ENCODE measurements around the gene ITPR3. TPM values are rescaled to one million over a fixed set of nuclear protein-coding genes. Genes with fewer than 3 reads are reported as not detected.
A peak's percentile ranks its signal among the peaks of the same experiment; 100 is the strongest.

The ITPR3 gene
- total RNA-seq, 2 donors from 2014 or later: 48.1 to 48.3 TPM

- Mint-ChIP-seq H3K4me3 (no peak overlapping the region), H3K36me3 (ENCODE audit: low read depth) (peaks cover 21% of the 10 kb centered on the region), H3K27ac (no peak overlapping the region), H3K4me1 (peaks cover 22% of the 10 kb centered on the region), H3K27me3 (no peaks in the 10 kb centered on the region)
- H3K9me3 ChIP-seq (ENCODE audit: control insufficient read depth, low read length, poor library complexity, severe bottlenecking): no peaks in the 10 kb centered on the region
- DNase-seq (no peak), ATAC-seq (no peak)
Measured at GRCh38 chr6:33686225-33686924, 65.3 kb downstream of the ITPR3 start.

- no peak for ATAC-seq
- no peak for DNase-seq
- Mint-ChIP-seq H3K4me3 (no peak overlapping the region), H3K27me3 (no peaks in the 10 kb centered on the region), H3K36me3 (ENCODE audit: low read depth) (peaks cover 21% of the 10 kb centered on the region), H3K4me1 (peaks cover 27% of the 10 kb centered on the region), H3K27ac (no peak overlapping the region)
- H3K9me3 ChIP-seq (ENCODE audit: control insufficient read depth, low read length, poor library complexity, severe bottlenecking): no peaks in the 10 kb centered on the region
Measured at GRCh38 chr6:33686981-33687975, 66.2 kb downstream of the ITPR3 start.

GRCh38 chr6:33688006-33688405 is 66.9 kb downstream of the ITPR3 start:
- no peaks in the 10 kb centered on the region for H3K27me3 Mint-ChIP-seq
- H3K27ac Mint-ChIP-seq: no peak overlapping the region
- peaks cover 24% of the 10 kb centered on the region for H3K36me3 Mint-ChIP-seq (ENCODE audit: low read depth)
- DNase-seq: no peak
- peaks cover 31% of the 10 kb centered on the region for H3K4me1 Mint-ChIP-seq
- no peak for ATAC-seq
- H3K4me3 Mint-ChIP-seq: no peak overlapping the region
- no peaks in the 10 kb centered on the region for H3K9me3 ChIP-seq (ENCODE audit: control insufficient read depth, low read length, poor library complexity, severe bottlenecking)

- peaks cover 24% of the 10 kb centered on the region for H3K36me3 Mint-ChIP-seq (ENCODE audit: low read depth)
- no peak overlapping the region for H3K4me3 Mint-ChIP-seq
- no peaks in the 10 kb centered on the region for H3K27me3 Mint-ChIP-seq
- DNase-seq (no peak), ATAC-seq (no peak)
- peaks cover 28% of the 10 kb centered on the region for H3K4me1 Mint-ChIP-seq
- H3K9me3 ChIP-seq (ENCODE audit: control insufficient read depth, low read length, poor library complexity, severe bottlenecking): no peaks in the 10 kb centered on the region
- H3K27ac Mint-ChIP-seq: no peak overlapping the region
Measured at GRCh38 chr6:33688451-33689147, 67.5 kb downstream of the ITPR3 start.

GRCh38 chr6:33689148-33689494 is 68.0 kb downstream of the ITPR3 start:
- Mint-ChIP-seq H3K27ac (peak overlapping the region; percentile 85), H3K4me1 (peaks cover 28% of the 10 kb centered on the region)

GRCh38 chr6:33689879-33690278 is 68.8 kb downstream of the ITPR3 start:
- DNase-seq (no peak), ATAC-seq (no peak)
- peaks cover 35% of the 10 kb centered on the region for H3K4me1 Mint-ChIP-seq
- H3K27ac Mint-ChIP-seq: peak overlapping the region; percentile 85
- H3K27me3 Mint-ChIP-seq: no peaks in the 10 kb centered on the region
- no peak overlapping the region for H3K4me3 Mint-ChIP-seq
- no peaks in the 10 kb centered on the region for H3K9me3 ChIP-seq (ENCODE audit: control insufficient read depth, low read length, poor library complexity, severe bottlenecking)
- peaks cover 22% of the 10 kb centered on the region for H3K36me3 Mint-ChIP-seq (ENCODE audit: low read depth)

More at GRCh38 chr6:33689148-33689494, 68.0 kb downstream of the ITPR3 start:
- ATAC-seq: no peak
- Mint-ChIP-seq H3K36me3 (ENCODE audit: low read depth) (peaks cover 24% of the 10 kb centered on the region), H3K4me3 (no peak overlapping the region), H3K27me3 (no peaks in the 10 kb centered on the region)
- no peak for DNase-seq
- no peaks in the 10 kb centered on the region for H3K9me3 ChIP-seq (ENCODE audit: control insufficient read depth, low read length, poor library complexity, severe bottlenecking)

GRCh38 chr6:33690766-33691165 is 69.6 kb downstream of the ITPR3 start:
- Mint-ChIP-seq H3K27ac (peak overlapping the region; percentile 99), H3K36me3 (ENCODE audit: low read depth) (peaks cover 18% of the 10 kb centered on the region), H3K27me3 (no peaks in the 10 kb centered on the region), H3K4me3 (no peak overlapping the region), H3K4me1 (peaks cover 39% of the 10 kb centered on the region)
- H3K9me3 ChIP-seq (ENCODE audit: control insufficient read depth, low read length, poor library complexity, severe bottlenecking): no peaks in the 10 kb centered on the region
- no peak for DNase-seq
- ATAC-seq: no peak

GRCh38 chr6:33691456-33692077 is 70.4 kb downstream of the ITPR3 start:
- Mint-ChIP-seq H3K4me1 (peaks cover 44% of the 10 kb centered on the region), H3K27me3 (no peaks in the 10 kb centered on the region), H3K36me3 (ENCODE audit: low read depth) (peaks cover 15% of the 10 kb centered on the region), H3K4me3 (no peak overlapping the region), H3K27ac (peak overlapping the region; percentile 99)
- H3K9me3 ChIP-seq (ENCODE audit: control insufficient read depth, low read length, poor library complexity, severe bottlenecking): no peaks in the 10 kb centered on the region
- ATAC-seq (no peak), DNase-seq (no peak)

GRCh38 chr6:33692078-33692759 is 71.1 kb downstream of the ITPR3 start:
- DNase-seq (no peak), ATAC-seq (no peak)
- no peaks in the 10 kb centered on the region for H3K27me3 Mint-ChIP-seq
- H3K36me3 Mint-ChIP-seq (ENCODE audit: low read depth): peaks cover 14% of the 10 kb centered on the region
- H3K4me1 Mint-ChIP-seq: peaks cover 51% of the 10 kb centered on the region
- no peaks in the 10 kb centered on the region for H3K9me3 ChIP-seq (ENCODE audit: control insufficient read depth, low read length, poor library complexity, severe bottlenecking)
- H3K27ac Mint-ChIP-seq: peak overlapping the region; percentile 99
- peak overlapping the region; percentile 84 for H3K4me3 Mint-ChIP-seq

GRCh38 chr6:33692760-33693158 is 71.6 kb downstream of the ITPR3 start:
- Mint-ChIP-seq H3K36me3 (ENCODE audit: low read depth) (peaks cover 14% of the 10 kb centered on the region), H3K27me3 (no peaks in the 10 kb centered on the region), H3K4me3 (peak overlapping the region; percentile 84), H3K27ac (peak overlapping the region; percentile 99), H3K4me1 (peaks cover 56% of the 10 kb centered on the region)
- DNase-seq (peak; percentile 34 to 62 (median 52)), ATAC-seq (peak; percentile 81)
- no peaks in the 10 kb centered on the region for H3K9me3 ChIP-seq (ENCODE audit: control insufficient read depth, low read length, poor library complexity, severe bottlenecking)

GRCh38 chr6:33693186-33694105 is 72.3 kb downstream of the ITPR3 start:
- H3K9me3 ChIP-seq (ENCODE audit: control insufficient read depth, low read length, poor library complexity, severe bottlenecking): no peaks in the 10 kb centered on the region
- Mint-ChIP-seq H3K36me3 (ENCODE audit: low read depth) (peaks cover 12% of the 10 kb centered on the region), H3K27ac (peak overlapping the region; percentile 99), H3K27me3 (no peaks in the 10 kb centered on the region), H3K4me3 (peak overlapping the region; percentile 84), H3K4me1 (peaks cover 56% of the 10 kb centered on the region)
- ATAC-seq: no peak
- no peak for DNase-seq
